Panc1 (cell line): ENCODE results near the gene TMED6. TPM values are rescaled to one million over a fixed set of nuclear protein-coding genes. Genes with fewer than 3 reads are reported as not detected.

Experiments
- ATAC-seq: fragments of 200-7000 bp; cut with Tn5 transposase; 2 replicates; pipeline ENCODE4 v1.9.1; 2020; ENCODE audit warnings: mild to moderate bottlenecking, moderate library complexity
- BruUV-seq: library from RNA; stranded (reverse); fragments of 400-500 nt; replicated peaks from 2 replicates; lab custom pipeline; 2021; lab: Mats Ljungman, UMichigan
- CTCF ChIA-PET: fragments of 300-600 bp; sonication (Branson Sonifier 250); formaldehyde crosslinking; loops from one replicate; lab custom pipeline; 2022; ENCODE audit warnings: antibody characterized with exemption; lab: Charles Lee
- POLR2A ChIA-PET: fragments of 300-600 bp; sonication (Branson Sonifier 250); formaldehyde crosslinking; loops from one replicate; lab custom pipeline; 2022; ENCODE audit warnings: antibody characterized with exemption; lab: Charles Lee
- DNase-seq: peaks from one replicate; pipeline ENCODE4 v3.0.0-alpha.2; 2010; ENCODE audit warnings: low read depth, low spot score
- H3K27ac ChIP-seq: 2 replicates; pipeline ENCODE4 v1.5.1; 2011; ENCODE audit warnings: mild to moderate bottlenecking, low read length, inconsistent platforms
- H3K27me3 ChIP-seq: fragments of 200-500 bp; sonication (Bioruptor generic); 2 replicates; pipeline ENCODE4 v1.6.0; 2014; ENCODE audit warnings: low read length, inconsistent platforms; ENCODE audit not compliant: control insufficient read depth, insufficient read depth
- H3K36me3 ChIP-seq: fragments of 200-500 bp; sonication (Bioruptor generic); 2 replicates; pipeline ENCODE4 v1.5.1; 2014; ENCODE audit warnings: inconsistent platforms, mild to moderate bottlenecking, low read length, moderate library complexity; ENCODE audit not compliant: control insufficient read depth, insufficient read depth
- H3K4me1 ChIP-seq: 2 replicates; pipeline ENCODE4 v1.5.1; 2011; ENCODE audit warnings: inconsistent platforms, mild to moderate bottlenecking, low read length, moderate library complexity; ENCODE audit not compliant: control insufficient read depth, insufficient read depth
- H3K4me3 ChIP-seq, 2 experiments: 2 replicates each; pipeline ENCODE4 v1.5.1; 2011 to 2012; ENCODE audit warnings: low read depth in 2 of 2, low read length in 2 of 2, mild to moderate bottlenecking in 2 of 2, inconsistent platforms in 1 of 2, moderate library complexity in 1 of 2
- H3K9me3 ChIP-seq: fragments of 200-500 bp; sonication (Bioruptor generic); 2 replicates; pipeline ENCODE4 v1.5.1; 2014; ENCODE audit warnings: low read depth, mild to moderate bottlenecking, inconsistent platforms, low read length, moderate library complexity; ENCODE audit not compliant: control insufficient read depth, insufficient read depth
- CTCF ChIP-seq: fragments of 450-650 bp; IDR thresholded peaks from 2 replicates; pipeline ENCODE4 v1.5.1; 2017; ENCODE audit warnings: mild to moderate bottlenecking
- POLR2AphosphoS5 ChIP-seq: IDR thresholded peaks from 2 replicates; pipeline ENCODE4 v1.6.1; 2012; ENCODE audit warnings: mild to moderate bottlenecking, low read depth, low read length, moderate library complexity
- REST ChIP-seq, 2 experiments: IDR thresholded peaks; 2 replicates each; pipeline ENCODE4 v1.6.1; 2011 to 2012; ENCODE audit warnings: low read depth in 2 of 2, control low read depth in 1 of 2, low read length in 1 of 2, mild to moderate bottlenecking in 1 of 2, moderate library complexity in 1 of 2; ENCODE audit not compliant: insufficient read depth in 1 of 2
- SIN3A ChIP-seq: IDR thresholded peaks from 2 replicates; pipeline ENCODE4 v1.6.1; 2012; ENCODE audit warnings: low read depth, mild to moderate bottlenecking, low read length, moderate library complexity, borderline replicate concordance; ENCODE audit not compliant: insufficient read depth
- TCF7L2 ChIP-seq: IDR thresholded peaks from 2 replicates; pipeline ENCODE4 v1.6.1; 2011; ENCODE audit warnings: mild to moderate bottlenecking, low read depth, low read length, inconsistent platforms
- in situ Hi-C: cut with HindIII; loops from 2 replicates; pipeline ENCODE4 v1.10.0; 2016; ENCODE audit warnings: low sequenced_read_pairs, low pct_unique_long_range_greater_than_20kb
- intact Hi-C: fragments of 100-400 bp; cut with micrococcal nuclease; formaldehyde crosslinking; loops from one replicate; pipeline ENCODE4 v1.10.0; 2022; ENCODE audit not compliant: unreplicated experiment
- total RNA-seq: library from RNA; stranded (reverse); gene quantifications from one replicate; pipeline ENCODE4 v1.2.1, GENCODE V29; 2021; ENCODE audit not compliant: unreplicated experiment

Gene TMED6
- total RNA-seq, 1 experiment from 2014 or later, result 0.36 TPM

- Histone ChIP-seq H3K4me1 (peaks cover 10% of the 10 kb centered on the region; the same call in 1 of the 2 replicates), H3K9me3 (no peaks in the 10 kb centered on the region), H3K36me3 (peaks cover 8% of the 10 kb centered on the region), H3K27me3 (no peaks in the 10 kb centered on the region), H3K27ac (no peak overlapping the region), H3K4me3 (no peak overlapping the region)
- ChIA-PET CTCF (no interaction called here), POLR2A (no interaction called here)
- BruUV-seq, result no TSS peak
- intact Hi-C loops, result no loop called here
- TF ChIP-seq SIN3A (no peak), REST (IDR thresholded peaks at IDR 0.05; ENCODE audit: insufficient read depth in 1 of 2, low read depth in 2 of 2, low read length in 1 of 2) (no peak), POLR2AphosphoS5 (no peak), CTCF (no peak), TCF7L2 (no peak)
- no peak for DNase-seq
- in situ Hi-C loops, result no loop called here
- no peak for ATAC-seq
Measured at GRCh38 chr16:69345923-69346322, 5.7 kb downstream of the TMED6 start.

- in situ Hi-C loops, result no loop called here
- ChIA-PET CTCF (no interaction called here), POLR2A (no interaction called here)
- H3K4me3 ChIP-seq, result no peak overlapping the region
- H3K9me3 ChIP-seq, result no peaks in the 10 kb centered on the region
- TF ChIP-seq TCF7L2, result no peak
- TF ChIP-seq REST (IDR thresholded peaks at IDR 0.05; ENCODE audit: insufficient read depth in 1 of 2, low read depth in 2 of 2, low read length in 1 of 2), result no peak
- TF ChIP-seq SIN3A, result no peak
- TF ChIP-seq CTCF, result no peak
- TF ChIP-seq POLR2AphosphoS5, result no peak
- no peaks in the 10 kb centered on the region for H3K27me3 ChIP-seq
- H3K4me1 ChIP-seq, result peaks cover 13% of the 10 kb centered on the region; the same call in 1 of the 2 replicates
- no peak for ATAC-seq
- DNase-seq, result no peak
- intact Hi-C loops, result no loop called here
- H3K27ac ChIP-seq, result no peak overlapping the region
- no TSS peak for BruUV-seq
- H3K36me3 ChIP-seq, result peaks cover 16% of the 10 kb centered on the region
Measured at GRCh38 chr16:69344171-69344570, 7.4 kb downstream of the TMED6 start.
